HepG2 (cell line): ENCODE results near the gene PDHA2. TPM values are rescaled to one million over a fixed set of nuclear protein-coding genes. Genes with fewer than 3 reads are reported as not detected.

Experiments
- AKNA ChIP-seq: sonication (generic); formaldehyde crosslinking; IDR thresholded peaks from 2 replicates; pipeline ENCODE4 v1.4.0; 2020; ENCODE audit warnings: missing genetic modification reagents, borderline replicate concordance
- CHD4 ChIP-seq: fragments of 200-600 bp; sonication (generic); IDR thresholded peaks from 2 replicates; pipeline ENCODE4 v1.7.0; 2017; ENCODE audit warnings: mild to moderate bottlenecking, low read length, borderline replicate concordance
- EZH2 ChIP-seq: conservative IDR thresholded peaks from 2 replicates; pipeline ENCODE4 v1.6.1; 2012; ENCODE audit warnings: mild to moderate bottlenecking, low read depth, low read length, moderate library complexity
- MXI1 ChIP-seq: IDR thresholded peaks from 3 replicates; pipeline ENCODE4 v1.6.1; 2012; ENCODE audit warnings: low read depth, low read length, inconsistent platforms, borderline replicate concordance
- ZNF225 ChIP-seq: sonication (generic); formaldehyde crosslinking; IDR thresholded peaks from 2 replicates; pipeline ENCODE4 v1.4.0; 2020; ENCODE audit warnings: mild to moderate bottlenecking, missing genetic modification reagents
- ZNF33A ChIP-seq: sonication (generic); formaldehyde crosslinking; IDR thresholded peaks from 2 replicates; pipeline ENCODE4 v1.5.1; 2020; ENCODE audit warnings: missing genetic modification reagents, mild to moderate bottlenecking, moderate library complexity, borderline replicate concordance
- ZNF607 ChIP-seq: sonication (generic); formaldehyde crosslinking; IDR thresholded peaks from 2 replicates; pipeline ENCODE4 v1.5.1; 2020; ENCODE audit warnings: missing genetic modification reagents, mild to moderate bottlenecking, borderline replicate concordance
- ZNF773 ChIP-seq: sonication (generic); formaldehyde crosslinking; IDR thresholded peaks from 2 replicates; pipeline ENCODE4 v1.4.0; 2020; ENCODE audit warnings: missing genetic modification reagents, borderline replicate concordance
- ZXDC ChIP-seq: sonication (generic); formaldehyde crosslinking; IDR thresholded peaks from 2 replicates; pipeline ENCODE4 v1.5.0; 2020; ENCODE audit warnings: mild to moderate bottlenecking, missing genetic modification reagents
- polyA plus RNA-seq, 8 experiments: library from polyadenylated mRNA; depleted of rRNA in 3 of 8; stranded (reverse) in 7 of 8; unstranded in 1 of 8; fragments of >200 nt; fragmentation: Illumina TruSeq in 4 of 8; extraction: Trizol in 4 of 8; gene quantifications; 2 replicates each; pipeline versions ENCODE4 v1.2.1 to v1.2.3, GENCODE V29; 2011 to 2016; ENCODE audit warnings: low read depth in 4 of 8, missing spikeins in 1 of 8, mixed read lengths in 1 of 8; ENCODE audit not compliant: insufficient read depth in 1 of 8
- total RNA-seq, 5 experiments: library from RNA; depleted of rRNA; stranded (reverse); fragments of >200 nt; fragmentation: Illumina TruSeq; extraction: Trizol; gene quantifications; 2 replicates each; pipeline ENCODE4 v1.2.3, GENCODE V29; 2016; ENCODE audit warnings: low read depth in 1 of 5

PDHA2 gene
- total and polyA plus RNA-seq, 2 of the 13 experiments (the other 11 are each of a cell fraction or from before 2014, with no cell fraction given): not detected

- TF ChIP-seq ZXDC (CRISPR knock-in tag): no peak
- TF ChIP-seq CHD4: no peak
- TF ChIP-seq ZNF33A (CRISPR knock-in tag): no peak
- no peak for TF ChIP-seq ZNF773 (CRISPR knock-in tag)
- no peak for TF ChIP-seq ZNF225 (CRISPR knock-in tag)
- no peak for TF ChIP-seq AKNA
- no peak for TF ChIP-seq EZH2
- TF ChIP-seq ZNF607: no peak
- TF ChIP-seq MXI1: no peak
Measured at GRCh38 chr4:95857761-95858160, 17.9 kb downstream of the PDHA2 start (continued).
